ENCODE data around the gene DPYD. TPM values are rescaled to one million over a fixed set of nuclear protein-coding genes. Genes with fewer than 3 reads are reported as not detected.

The DPYD gene
- total RNA-seq, 1 donor from 2014 or later: 124 TPM

DNA sequence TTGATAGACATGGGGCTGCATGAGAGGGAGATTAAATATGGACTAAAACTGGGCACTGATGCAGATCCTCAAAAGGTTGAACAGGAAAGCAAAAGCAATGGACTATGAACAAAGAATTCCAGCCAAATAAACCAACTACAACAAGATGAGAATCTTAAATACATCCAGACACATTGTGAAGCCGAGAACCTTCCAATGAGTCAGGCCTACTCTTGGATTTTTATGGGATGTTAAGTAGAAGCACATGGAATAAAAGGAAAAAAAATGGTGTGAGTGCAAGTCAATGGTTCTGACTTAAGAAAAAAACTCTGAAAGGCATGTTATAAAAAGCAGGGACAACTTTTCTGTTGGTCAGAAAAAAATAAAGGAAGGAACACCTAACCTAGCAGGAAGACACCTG is 227.2 kb downstream of the DPYD start:
- DNase-seq (ENCODE audit: low spot score): no peak

DNA sequence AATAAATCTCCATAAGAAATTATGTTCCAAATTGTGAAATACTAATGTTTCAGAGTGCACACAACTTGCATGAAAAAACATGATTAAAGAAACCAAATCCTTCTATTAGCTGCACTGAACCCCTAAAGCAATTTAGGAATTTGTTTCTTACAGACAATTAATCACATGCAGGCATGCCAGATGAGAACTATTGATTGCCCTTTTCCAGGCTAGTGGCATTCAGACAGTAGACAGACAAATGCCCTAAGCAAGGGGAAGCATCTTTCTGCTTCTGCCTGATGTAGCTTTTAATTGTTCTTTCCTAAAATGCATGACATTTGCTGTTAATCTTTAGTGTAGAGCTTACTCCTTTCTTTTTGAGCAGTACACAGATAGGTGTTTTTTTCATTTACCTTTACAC is 229.5 kb downstream of the DPYD start:
- no peak for DNase-seq (ENCODE audit: low spot score)

- no peak for DNase-seq (ENCODE audit: low spot score)
Measured at GRCh38 chr1:97685360-97685759, 235.5 kb downstream of the DPYD start.

GRCh38 chr1:97680894-97681293 is 239.9 kb downstream of the DPYD start:
- DNase-seq (ENCODE audit: low spot score): no peak

DNA sequence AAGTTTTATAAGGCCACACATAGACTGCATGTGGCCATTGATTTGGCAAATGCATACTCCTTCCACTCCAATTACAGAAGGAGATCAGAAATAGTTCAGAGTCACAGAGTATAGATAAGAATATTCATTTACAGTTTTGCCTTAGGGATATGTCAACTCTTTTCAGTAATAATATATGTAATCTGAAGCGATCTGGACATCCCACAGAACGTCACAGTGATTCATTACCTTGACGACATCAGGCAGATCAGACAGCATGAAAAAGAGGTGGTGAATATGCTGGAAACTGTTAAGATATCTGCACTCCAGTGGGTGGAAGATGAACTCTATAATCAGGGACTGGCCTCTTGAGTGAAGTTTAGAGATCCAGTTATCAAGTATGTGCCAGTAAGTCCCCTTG is 240.4 kb downstream of the DPYD start:
- no peak for DNase-seq (ENCODE audit: low spot score)

- DNase-seq (ENCODE audit: low spot score): no peak
Measured at GRCh38 chr1:97677702-97678101, 243.1 kb downstream of the DPYD start.

DNA sequence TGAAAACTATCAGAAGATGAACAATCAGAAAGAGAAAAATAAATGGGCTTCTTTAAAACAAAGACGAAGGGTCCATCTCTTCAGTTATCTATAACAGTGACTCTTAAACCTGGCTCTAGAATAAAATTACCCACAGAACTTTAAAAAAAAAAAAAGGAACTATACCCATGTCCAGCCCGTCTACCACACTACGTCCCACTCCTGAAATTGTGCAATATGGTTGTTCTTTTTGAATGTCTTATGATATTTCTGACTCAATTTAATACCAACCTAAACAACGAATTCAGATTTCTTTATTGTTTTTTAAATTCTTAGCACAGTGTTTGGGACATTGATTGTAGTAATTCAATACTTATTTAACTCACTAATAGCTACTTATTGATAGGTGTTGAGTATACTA is 246.3 kb downstream of the DPYD start:
- no peak for DNase-seq (ENCODE audit: low spot score)

DNA sequence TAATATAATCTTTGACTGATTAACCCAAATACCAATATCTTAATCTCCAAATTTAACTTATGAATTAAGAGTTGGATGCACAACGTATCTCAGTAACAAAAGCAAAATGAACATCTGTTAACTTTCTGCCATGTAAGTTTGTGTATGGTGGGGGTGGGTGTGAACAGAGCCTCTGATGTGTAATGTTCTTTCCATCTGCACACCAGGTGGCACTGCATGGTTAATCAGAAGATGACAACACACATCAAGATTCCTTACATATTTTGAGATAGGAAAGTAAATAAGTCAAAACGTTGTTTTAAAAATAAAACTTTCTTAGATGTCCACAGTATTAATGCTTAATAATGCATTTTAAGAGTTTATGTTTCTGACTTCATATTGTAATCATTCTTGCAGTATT is 251.9 kb downstream of the DPYD start:
- DNase-seq (ENCODE audit: low spot score): no peak

DNA sequence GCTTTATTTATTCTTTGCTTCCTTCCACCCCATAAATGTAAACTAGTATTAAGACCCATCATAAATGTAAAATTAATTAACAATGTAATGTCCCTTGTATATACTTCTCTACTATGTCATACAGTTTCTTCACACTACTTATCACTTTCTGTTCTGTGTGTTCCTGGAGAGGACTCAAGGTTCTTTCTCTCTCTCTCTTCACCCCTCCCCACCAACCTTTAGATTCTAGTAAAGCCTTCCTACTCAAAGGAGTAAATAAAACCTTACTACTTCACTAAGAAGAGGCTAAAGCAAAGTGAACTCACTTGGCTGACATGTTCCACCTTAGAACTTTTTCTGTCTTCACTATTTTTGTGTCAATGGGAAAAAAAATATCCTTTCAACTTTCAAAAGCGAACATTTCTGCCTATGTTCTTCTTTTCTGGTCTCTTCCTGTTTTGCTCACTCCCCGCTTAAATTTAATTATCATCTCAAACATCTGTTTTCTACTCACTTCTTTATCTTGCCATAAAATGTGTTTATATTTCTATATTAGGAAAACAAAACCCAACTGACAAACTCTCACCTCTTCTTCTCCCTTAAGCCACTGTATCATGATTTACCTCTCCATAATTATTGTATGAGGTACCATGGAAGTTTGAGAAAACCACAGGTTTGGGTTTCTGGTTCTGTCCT is 260.3 kb downstream of the DPYD start:
- DNase-seq (ENCODE audit: low spot score): no peak

DNA sequence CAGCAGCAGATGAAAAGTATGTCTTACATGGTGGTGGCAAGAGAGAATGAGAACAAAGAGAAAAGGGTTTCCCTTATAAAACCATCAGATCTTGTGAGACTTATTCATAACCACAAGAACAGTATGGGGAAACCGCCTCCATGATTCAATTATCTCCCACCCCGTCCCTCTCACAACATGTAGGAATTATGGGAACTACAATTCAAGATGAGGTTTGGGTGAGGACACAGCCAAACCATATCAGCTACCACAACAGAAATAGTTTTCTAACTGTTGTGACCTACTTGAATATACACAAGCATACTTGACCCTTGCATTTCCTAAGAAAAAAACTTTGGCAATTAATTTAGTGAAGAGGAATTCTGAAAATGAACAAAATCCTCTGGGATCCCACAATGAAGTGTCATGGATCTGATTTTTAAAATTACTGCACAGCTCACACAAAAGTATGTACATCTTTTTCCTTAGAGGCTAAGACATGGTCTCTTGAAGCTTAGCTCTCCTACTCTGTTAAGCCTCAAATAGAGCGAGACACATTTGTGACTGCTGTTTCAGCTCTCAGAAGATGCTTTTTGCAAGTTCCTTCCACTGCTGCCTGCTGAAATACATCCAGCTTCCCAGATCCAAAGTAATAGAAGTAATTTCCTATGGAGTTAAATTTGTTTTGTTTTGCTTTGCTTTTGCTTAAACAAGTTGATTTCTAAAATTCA is 265.8 kb downstream of the DPYD start:
- DNase-seq (ENCODE audit: low spot score): no peak

DNA sequence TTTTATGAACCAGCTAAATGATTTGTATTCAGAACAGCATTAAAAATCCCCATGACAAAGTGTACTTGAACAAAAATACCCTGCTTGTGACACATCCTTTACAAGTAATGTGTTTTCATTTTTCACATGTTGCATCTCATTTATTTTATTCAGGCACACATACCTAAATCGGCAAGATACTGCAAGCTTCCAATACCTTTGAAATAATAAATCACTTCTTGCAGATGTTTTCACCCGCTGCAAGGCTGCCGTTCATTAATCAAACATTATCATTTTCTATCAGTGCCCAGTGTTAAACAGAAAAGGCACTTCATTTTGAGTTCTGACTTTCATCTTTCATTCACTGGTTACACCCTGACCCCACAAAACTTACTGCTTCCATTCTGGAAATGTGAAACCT is 269.6 kb downstream of the DPYD start:
- DNase-seq (ENCODE audit: low spot score): no peak

- DNase-seq (ENCODE audit: low spot score): no peak
Measured at GRCh38 chr1:97649591-97649990, 271.2 kb downstream of the DPYD start.

DNA sequence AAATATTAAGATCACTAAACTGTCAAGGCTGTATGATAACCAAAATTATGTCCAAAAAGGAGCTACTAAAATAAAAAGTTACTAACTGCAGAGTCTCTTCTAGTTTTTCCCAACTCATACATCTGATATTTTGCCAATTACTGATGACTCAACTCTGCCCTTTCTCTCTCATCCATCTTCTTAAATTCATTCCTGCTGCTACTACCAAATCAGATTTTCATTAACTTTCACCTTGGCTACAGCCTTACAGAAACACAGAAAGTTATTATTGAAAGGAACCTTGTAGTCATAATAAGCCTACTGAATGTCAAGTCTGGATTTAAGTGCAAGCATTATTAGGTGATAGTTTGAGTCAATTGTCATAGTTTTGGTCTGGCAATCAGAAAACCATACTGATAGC is 273.1 kb downstream of the DPYD start:
- no peak for DNase-seq (ENCODE audit: low spot score)

DNA sequence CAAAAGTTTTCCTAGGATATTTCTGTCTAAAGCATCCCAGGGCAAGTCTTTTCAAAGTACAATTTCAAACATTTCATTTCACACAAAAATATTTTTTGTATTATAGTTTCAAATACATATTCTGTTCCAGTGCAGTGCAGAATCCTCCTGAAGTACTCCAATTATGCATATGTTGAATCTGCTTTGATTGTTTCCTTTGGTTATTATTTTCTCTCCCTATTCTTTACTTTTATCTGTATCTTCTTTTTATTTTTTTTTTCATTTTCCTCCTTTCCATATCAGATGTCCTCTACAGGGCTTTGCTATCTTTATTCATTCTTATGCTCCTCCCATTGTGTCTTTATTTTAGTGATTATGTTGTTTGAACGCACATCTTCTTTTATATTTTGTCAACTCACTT is 274.8 kb downstream of the DPYD start:
- DNase-seq (ENCODE audit: low spot score): no peak

DNA sequence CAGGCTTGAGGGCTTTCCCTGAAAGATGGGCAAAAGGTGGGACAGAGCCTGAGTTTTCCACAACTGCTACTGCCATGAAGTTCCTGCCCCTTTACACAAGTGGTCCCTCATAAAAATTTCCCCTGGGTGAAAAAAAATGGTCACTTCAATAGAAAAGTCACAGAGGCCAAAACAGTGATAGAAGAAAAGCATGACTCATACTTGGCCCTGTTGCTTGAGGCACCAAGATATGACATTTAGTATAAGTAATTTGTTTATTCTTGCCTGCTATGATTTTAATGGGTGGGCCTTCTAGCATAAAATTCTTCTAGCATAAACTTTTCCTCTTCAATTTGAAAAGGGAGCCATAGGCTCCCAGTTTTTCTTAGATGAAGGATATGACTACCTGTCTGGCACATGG is 280.2 kb downstream of the DPYD start:
- DNase-seq (ENCODE audit: low spot score): no peak

DNA sequence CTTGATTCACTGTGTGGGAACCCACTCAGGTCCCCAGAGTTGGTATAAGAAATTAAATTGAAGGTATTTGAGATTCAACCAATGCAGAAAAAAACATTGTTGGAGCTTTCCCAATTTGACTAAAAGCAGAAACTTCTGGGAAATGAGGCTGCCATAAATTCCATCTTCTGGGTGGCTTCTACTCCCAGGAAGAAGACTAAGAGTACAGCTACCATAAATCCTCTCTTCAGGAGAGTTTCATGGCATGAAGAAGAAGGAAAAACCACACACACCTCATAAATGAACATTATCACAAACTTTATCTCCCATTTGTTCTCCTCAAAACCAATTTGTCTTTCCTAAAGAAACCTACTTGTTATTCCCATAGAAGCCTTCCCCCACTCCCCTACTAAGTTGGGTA is 283.9 kb downstream of the DPYD start:
- DNase-seq (ENCODE audit: low spot score): no peak

GRCh38 chr1:97634758-97635157 is 286.1 kb downstream of the DPYD start:
- DNase-seq (ENCODE audit: low spot score): no peak

DNA sequence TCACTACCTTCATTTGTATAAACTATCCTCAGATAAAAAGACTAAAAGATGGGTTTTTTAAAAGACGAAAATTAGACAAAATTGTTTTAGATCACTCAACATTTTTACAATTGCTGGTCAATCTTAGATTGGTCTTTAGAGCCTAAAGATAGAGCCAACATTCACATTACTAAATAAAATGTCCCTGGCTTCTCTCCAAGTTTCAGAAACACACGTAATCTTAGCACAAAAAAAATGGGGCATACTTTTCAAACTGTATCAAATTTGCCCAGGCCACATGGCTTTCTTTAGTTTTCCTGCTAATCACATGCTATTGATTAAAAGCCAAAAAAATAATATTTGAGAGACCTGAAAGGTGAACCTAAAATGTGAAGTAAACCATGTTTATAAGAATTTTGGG is 288.1 kb downstream of the DPYD start:
- no peak for DNase-seq (ENCODE audit: low spot score)

DNA sequence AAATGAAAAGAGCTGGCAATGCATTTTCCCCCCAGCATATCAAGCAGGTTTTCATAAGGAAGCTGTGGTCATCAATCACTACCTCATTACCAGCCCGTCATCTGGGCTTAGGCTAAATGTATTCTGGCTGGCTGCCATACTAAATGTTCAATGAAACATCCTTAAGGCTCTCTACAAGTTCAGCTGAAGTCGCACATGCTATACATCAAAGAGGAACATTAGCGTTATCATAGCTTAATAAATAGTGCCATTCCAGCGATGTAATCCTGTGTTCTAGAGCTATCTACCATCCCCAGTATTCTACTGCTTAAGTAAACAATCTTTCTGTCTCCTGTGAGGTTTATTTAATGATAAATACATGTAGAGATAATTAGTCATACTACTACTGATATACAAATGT is 288.8 kb downstream of the DPYD start:
- no peak for DNase-seq (ENCODE audit: low spot score)

DNA sequence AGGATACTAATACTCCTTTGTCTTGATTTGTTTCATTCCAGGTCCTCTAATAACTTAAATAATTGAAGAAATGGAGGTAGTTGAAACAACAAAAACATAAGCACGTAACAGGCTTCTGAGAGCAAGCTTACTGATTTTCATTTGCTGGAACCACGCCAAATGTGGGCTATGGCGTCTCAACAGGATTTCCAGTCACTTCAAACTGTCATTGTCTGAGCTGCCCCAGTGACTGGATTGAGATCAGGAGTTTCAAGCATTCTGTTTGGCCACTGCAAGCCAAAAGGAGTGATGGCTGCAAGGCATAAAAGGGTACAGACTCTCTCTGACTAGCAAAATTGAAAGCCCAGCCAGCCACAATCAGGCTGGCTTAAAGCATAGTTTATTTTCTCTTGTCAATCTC is 289.9 kb downstream of the DPYD start:
- DNase-seq (ENCODE audit: low spot score): no peak

DNA sequence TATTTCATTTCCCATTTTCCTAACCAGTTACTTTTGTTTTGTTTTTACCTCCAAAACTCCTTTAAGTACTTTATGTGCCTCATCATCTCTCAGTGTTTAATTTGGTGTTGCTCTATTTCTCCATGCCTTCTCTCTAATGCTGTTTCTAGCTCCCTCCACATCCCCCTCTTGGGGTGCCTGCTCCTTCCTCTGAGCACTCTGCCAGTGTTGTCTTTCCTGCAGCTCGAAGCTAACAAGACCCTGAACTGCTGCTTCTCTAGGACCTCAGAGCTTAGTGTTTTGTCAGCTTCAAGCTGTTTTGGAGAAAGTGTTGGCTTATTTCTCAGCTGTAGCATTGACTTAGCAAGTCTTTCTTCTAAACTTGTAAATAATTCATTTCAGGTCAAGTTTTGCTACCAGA is 290.6 kb downstream of the DPYD start:
- DNase-seq (ENCODE audit: low spot score): no peak

GRCh38 chr1:97623220-97623619 is 297.6 kb downstream of the DPYD start:
- DNase-seq (ENCODE audit: low spot score): no peak

DNA sequence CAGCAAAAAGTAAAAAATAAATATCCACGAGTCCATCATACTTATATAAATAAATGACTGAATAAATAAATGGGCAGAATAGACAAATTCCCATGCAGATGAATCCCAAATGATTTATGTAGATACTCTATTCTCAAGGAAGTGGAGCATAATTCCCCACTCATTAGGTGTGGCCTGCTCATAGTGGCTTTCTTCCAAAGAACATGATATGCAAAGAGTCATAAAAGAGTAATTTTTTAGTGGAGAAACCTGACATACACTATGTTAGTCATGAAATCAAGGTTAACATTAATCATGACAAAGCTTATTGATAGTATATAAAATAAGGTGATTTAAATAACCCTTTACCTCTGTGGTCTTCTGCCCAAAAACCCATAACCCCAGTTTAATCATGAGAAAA is 298.9 kb downstream of the DPYD start:
- DNase-seq (ENCODE audit: low spot score): no peak

DNA sequence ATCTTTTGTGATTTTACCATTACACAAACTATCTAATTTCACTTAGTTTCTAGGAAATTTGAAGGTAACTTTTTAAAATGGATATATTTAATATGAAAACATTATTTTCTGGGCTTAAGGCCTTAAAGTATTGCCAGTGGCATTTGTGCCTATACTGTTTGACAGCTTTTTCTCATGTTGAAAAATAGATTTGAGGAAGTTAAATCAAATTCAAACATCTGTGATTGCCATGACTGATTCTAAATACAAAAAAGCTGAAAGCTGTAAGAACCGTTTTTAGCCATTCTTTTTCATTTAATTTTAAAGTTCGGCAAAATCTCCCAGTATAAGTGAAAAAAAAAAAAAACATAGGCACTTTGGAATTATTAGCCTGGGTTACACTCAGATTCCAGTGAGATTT is 301.1 kb downstream of the DPYD start:
- DNase-seq (ENCODE audit: low spot score): no peak

Measured in mucosa of gallbladder (tissue), 1 donor.